B cell (primary cell): ENCODE measurements around the gene GPR158. TPM values are rescaled to one million over a fixed set of nuclear protein-coding genes. Genes with fewer than 3 reads are reported as not detected.

ENCODE experiments used
- ATAC-seq: fragments of 200-7000 bp; cut with Tn5 transposase; one replicate; pipeline ENCODE4 v1.10.0; 2021; ENCODE audit warnings: low read depth, mild to moderate bottlenecking, moderate number of reproducible peaks, moderate library complexity
- CTCF ChIA-PET: fragments of 350-600 bp; sonication (Branson Sonifier 250); formaldehyde crosslinking; loops from one replicate; lab custom pipeline; 2021; ENCODE audit warnings: antibody characterized with exemption, inconsistent platforms; lab: Charles Lee
- POLR2A ChIA-PET: fragments of 350-600 bp; sonication (Branson Sonifier 250); formaldehyde crosslinking; loops from one replicate; lab custom pipeline; 2021; ENCODE audit warnings: antibody characterized with exemption; lab: Charles Lee
- DNase-seq: peaks from one replicate; pipeline ENCODE4 v3.0.0; 2013
- H2AFZ ChIP-seq: 2 replicates; pipeline ENCODE4 v1.6.1; 2012; ENCODE audit warnings: mild to moderate bottlenecking, low read depth, low read length; ENCODE audit not compliant: insufficient read depth, poor library complexity, severe bottlenecking
- H3K27ac ChIP-seq, 2 donors: 1 replicate in 1 of 2; 2 replicates in 1 of 2; pipeline ENCODE4 v1.5.1; 2012 to 2013; ENCODE audit warnings: low read length in 2 of 2, mild to moderate bottlenecking in 2 of 2, moderate library complexity in 1 of 2
- H3K27me3 ChIP-seq, 4 experiments: fragments of 200-600 bp in 1 of 4; sonication (generic) in 1 of 4; replicated peaks in 1 of 4; 1 replicate in 2 of 4; 2 replicates in 2 of 4; pipeline versions ENCODE4 v1.6.1 to v1.7.0; 2013 to 2016; ENCODE audit warnings: low read length in 3 of 4, mild to moderate bottlenecking in 2 of 4, mixed read lengths in 1 of 4, moderate library complexity in 1 of 4; ENCODE audit not compliant: insufficient read depth in 4 of 4, control insufficient read depth in 3 of 4; ENCODE audit errors: control extremely low read depth in 1 of 4
- H3K36me3 ChIP-seq, 2 experiments: replicated peaks in 1 of 2; 1 replicate in 1 of 2; 2 replicates in 1 of 2; pipeline versions ENCODE4 v1.6.1 to v1.7.1; 2013; ENCODE audit warnings: low read length in 1 of 2; ENCODE audit not compliant: insufficient read depth in 2 of 2, control insufficient read depth in 1 of 2; ENCODE audit errors: control extremely low read depth in 1 of 2, extremely low read depth in 1 of 2
- H3K4me1 ChIP-seq, 2 donors: fragments of 200-600 bp in 1 of 2; sonication (generic) in 1 of 2; 1 replicate in 1 of 2; 2 replicates in 1 of 2; pipeline versions ENCODE4 v1.5.1 to v1.6.1; 2013 to 2017; ENCODE audit warnings: low read length in 2 of 2; ENCODE audit not compliant: control insufficient read depth in 2 of 2, insufficient read depth in 2 of 2
- H3K4me2 ChIP-seq: replicated peaks from 2 replicates; pipeline ENCODE3; 2012; ENCODE audit warnings: mild to moderate bottlenecking, low read depth, low read length; ENCODE audit not compliant: poor library complexity, severe bottlenecking
- H3K4me3 ChIP-seq, 5 experiments: fragments of 200-600 bp in 1 of 5; sonication (generic) in 1 of 5; 1 replicate in 3 of 5; 2 replicates in 2 of 5; pipeline versions ENCODE4 v1.5.1 to v1.7.0; 2011 to 2016; ENCODE audit warnings: low read length in 4 of 5, mild to moderate bottlenecking in 4 of 5, low read depth in 2 of 5, control low read depth in 1 of 5, moderate library complexity in 1 of 5; ENCODE audit not compliant: insufficient read depth in 1 of 5; ENCODE audit errors: control extremely low read depth in 1 of 5, extremely low read depth in 1 of 5
- H3K79me2 ChIP-seq: fragments of 200-600 bp; sonication (generic); one replicate; pipeline ENCODE4 v1.6.0; 2016; ENCODE audit warnings: low read length; ENCODE audit not compliant: control insufficient read depth, insufficient read depth
- H3K9ac ChIP-seq: fragments of 200-600 bp; sonication (generic); 2 replicates; pipeline ENCODE4 v1.6.1; 2017; ENCODE audit warnings: mild to moderate bottlenecking, low read length, moderate library complexity
- H3K9me3 ChIP-seq, 3 donors: one replicate each; pipeline versions ENCODE4 v1.6.1 to v1.7.1; 2013; ENCODE audit warnings: low read length in 2 of 3; ENCODE audit not compliant: control insufficient read depth in 2 of 3, insufficient read depth in 1 of 3; ENCODE audit errors: control extremely low read depth in 1 of 3
- H4K20me1 ChIP-seq: 2 replicates; pipeline ENCODE4 v1.6.0; 2012; ENCODE audit warnings: mild to moderate bottlenecking, low read length; ENCODE audit not compliant: insufficient read depth, control insufficient read depth, poor library complexity, severe bottlenecking
- H3K27ac Mint-ChIP-seq: one replicate; pipeline ENCODE4 v1.8.0; 2021; ENCODE audit warnings: mixed read lengths
- H3K27me3 Mint-ChIP-seq: one replicate; pipeline ENCODE4 v1.8.0; 2021; ENCODE audit warnings: mixed read lengths
- H3K4me1 Mint-ChIP-seq: one replicate; pipeline ENCODE4 v1.8.0; 2021; ENCODE audit warnings: mixed read lengths
- H3K4me3 Mint-ChIP-seq: one replicate; pipeline ENCODE4 v1.8.0; 2021; ENCODE audit warnings: mixed read lengths
- H3K9me3 Mint-ChIP-seq: one replicate; pipeline ENCODE4 v1.8.0; 2022; ENCODE audit warnings: mixed read lengths; ENCODE audit not compliant: insufficient read depth
- CTCF ChIP-seq: fragments of 200-600 bp; IDR thresholded peaks from one replicate; pipeline ENCODE4 v1.8.0; 2022; ENCODE audit warnings: antibody characterized with exemption, mild to moderate bottlenecking
- EZH2 ChIP-seq: IDR thresholded peaks from 2 replicates; pipeline ENCODE4 v1.6.1; 2012; ENCODE audit warnings: borderline replicate concordance, low read depth, mild to moderate bottlenecking, moderate library complexity, low read length; ENCODE audit not compliant: insufficient read depth, poor library complexity, severe bottlenecking
- WGBS: methylation state at CpG from one replicate; pipeline ENCODE4 v1.1.5; 2013; ENCODE audit warnings: missing lambda C conversion rate; ENCODE audit not compliant: insufficient coverage; 5-methylcytosine and 5-hydroxymethylcytosine counted together
- intact Hi-C: fragments of 100-400 bp; cut with micrococcal nuclease; formaldehyde crosslinking; loops from one replicate; pipeline ENCODE4 v1.10.0; 2022
- polyA plus RNA-seq: library from polyadenylated mRNA; depleted of rRNA; stranded (reverse); fragments of >200 nt; gene quantifications from 2 replicates; pipeline ENCODE4 v1.2.3, GENCODE V29; 2012
- total RNA-seq, 2 donors: library from RNA; stranded (reverse); fragments of 120-200 nt in 1 of 2; gene quantifications; 1 replicate in 1 of 2; 2 replicates in 1 of 2; pipeline versions ENCODE4 v1.2.3 to v1.2.4, GENCODE V29; 2013 to 2022

GPR158 gene
- total and polyA plus RNA-seq, 2 donors (not counting 1 experiment from before 2014, with no cell fraction given) = not detected

GRCh38 chr10:25487266-25487665 is 312.5 kb downstream of the GPR158 start:
- Histone ChIP-seq H3K4me3 (no peak overlapping the region), H3K4me2 (no peak overlapping the region), H3K36me3 (no peaks in the 10 kb centered on the region), H3K27ac (no peak overlapping the region), H4K20me1 (no peaks in the 10 kb centered on the region), H3K27me3 (no peaks in the 10 kb centered on the region), H3K9ac (no peak overlapping the region), H3K79me2 (no peaks in the 10 kb centered on the region), H3K4me1 (no peaks in the 10 kb centered on the region), H2AFZ (no peak overlapping the region), H3K9me3 (peaks cover 0 to 6% (median 1%) of the 10 kb centered on the region in 3 donors)
- intact Hi-C loops = no loop called here
- H3K27ac Mint-ChIP-seq = no peak overlapping the region
- peaks cover 3% of the 10 kb centered on the region for H3K9me3 Mint-ChIP-seq
- ATAC-seq = no peak
- no peaks in the 10 kb centered on the region for H3K4me1 Mint-ChIP-seq
- H3K4me3 Mint-ChIP-seq = no peak overlapping the region
- ChIA-PET POLR2A (no interaction called here), CTCF (no interaction called here)
- TF ChIP-seq EZH2 (no peak), CTCF (no peak)
- H3K27me3 Mint-ChIP-seq = no peaks in the 10 kb centered on the region
- WGBS = no CpG with 5 or more reads among the region's 5 CpGs
- DNase-seq = no peak

GRCh38 chr10:25492040-25492439 is 317.2 kb downstream of the GPR158 start:
- Histone ChIP-seq H3K4me1 (no peaks in the 10 kb centered on the region), H3K36me3 (no peaks in the 10 kb centered on the region), H3K9ac (no peak overlapping the region), H3K9me3 (no peaks in the 10 kb centered on the region), H3K27ac (no peak overlapping the region), H3K79me2 (no peaks in the 10 kb centered on the region), H3K4me3 (no peak overlapping the region), H2AFZ (no peak overlapping the region), H4K20me1 (no peaks in the 10 kb centered on the region), H3K4me2 (no peak overlapping the region), H3K27me3 (no peaks in the 10 kb centered on the region)
- no CpG with 5 or more reads among the region's 1 CpG for WGBS
- no peak overlapping the region for H3K27ac Mint-ChIP-seq
- DNase-seq = no peak
- H3K9me3 Mint-ChIP-seq = no peaks in the 10 kb centered on the region
- intact Hi-C loops = no loop called here
- H3K4me1 Mint-ChIP-seq = no peaks in the 10 kb centered on the region
- ChIA-PET POLR2A (no interaction called here), CTCF (no interaction called here)
- H3K4me3 Mint-ChIP-seq = no peak overlapping the region
- H3K27me3 Mint-ChIP-seq = no peaks in the 10 kb centered on the region
- no peak for ATAC-seq
- TF ChIP-seq EZH2 (no peak), CTCF (no peak)
